ENCODE results near the gene TWIST2.

GRCh38 chr2:238839428-238839827, 8.5 kb upstream of the TWIST2 start:
- TF ChIP-seq CTCF (IDR thresholded peaks at IDR 0.05) (no peak), POLR2AphosphoS5 (IDR thresholded peaks at IDR 0.05) (no peak), POLR2A (IDR thresholded peaks at IDR 0.05) (no peak)

All from stomach (tissue), 4 donors.